Testis (tissue), 3 donors: Measurements from ENCODE around the gene SRSF6. TPM values are rescaled to one million over a fixed set of nuclear protein-coding genes. Genes with fewer than 3 reads are reported as not detected.
"Not testable (repeated sequence)": the region's sequence is repeated elsewhere in the genome, so short reads cannot be mapped to it uniquely, and the experiment has no call there.

Source experiments
- DNase-seq: peaks from one replicate; pipeline ENCODE4 v3.0.0-alpha.2; 2019
- H3K27ac ChIP-seq, 2 donors: fragments of 200-600 bp; sonication (generic); one replicate each; pipeline ENCODE4 v1.5.1; 2019
- H3K27me3 ChIP-seq: fragments of 200-600 bp; sonication (generic); one replicate; pipeline ENCODE4 v1.5.1; 2019
- H3K36me3 ChIP-seq: fragments of 200-600 bp; sonication (generic); one replicate; pipeline ENCODE4 v1.5.1; 2017; ENCODE audit warnings: low read depth; ENCODE audit errors: missing control alignments
- H3K4me1 ChIP-seq: fragments of 200-600 bp; sonication (generic); one replicate; pipeline ENCODE4 v1.5.1; 2019
- H3K4me3 ChIP-seq, 2 donors: fragments of 200-600 bp; sonication (generic); one replicate each; pipeline ENCODE4 v1.5.1; 2017 to 2019
- H3K9me3 ChIP-seq: fragments of 200-600 bp; sonication (generic); one replicate; pipeline ENCODE4 v1.5.1; 2017
- CTCF ChIP-seq, 3 experiments: fragments of 450-650 bp in 2 of 3; fragments of 200-600 bp in 1 of 3; sonication (generic) in 1 of 3; IDR thresholded peaks; one replicate each; pipeline ENCODE4 v1.5.1; 2016 to 2019; ENCODE audit warnings: antibody characterized with exemption in 3 of 3, mild to moderate bottlenecking in 2 of 3, moderate library complexity in 1 of 3
- POLR2A ChIP-seq: fragments of 450-650 bp; IDR thresholded peaks from one replicate; pipeline ENCODE4 v1.6.1; 2017; ENCODE audit warnings: antibody characterized with exemption, mild to moderate bottlenecking, moderate library complexity
- WGBS, 2 donors: methylation state at CpG; one replicate each; pipeline ENCODE4 v1.1.5; 2018; 5-methylcytosine and 5-hydroxymethylcytosine counted together
- intact Hi-C: fragments of 100-400 bp; cut with DNase I; formaldehyde crosslinking; loops from one replicate; pipeline ENCODE4 v1.15.1; 2023; ENCODE audit warnings: low total_unique reads
- polyA plus RNA-seq: library from polyadenylated mRNA; stranded (reverse); fragments of 350-450 nt; fragmentation: Illumina TruSeq; extraction: RNeasy Lipid Tissue Mini Kit (QIAGEN cat#74804); gene quantifications from one replicate; pipeline ENCODE4 v1.2.3, GENCODE V29; 2014; ENCODE audit warnings: low read depth, low replicate concordance; ENCODE audit not compliant: insufficient read depth
- total RNA-seq, 2 donors: library from RNA; depleted of rRNA; stranded (reverse); fragments of >200 nt; gene quantifications; one replicate each; pipeline ENCODE4 v1.2.3, GENCODE V29; 2016

SRSF6 gene
- total and polyA plus RNA-seq, 3 donors from 2014 or later, result 90.4 to 127 (median 100.0) TPM

DNA sequence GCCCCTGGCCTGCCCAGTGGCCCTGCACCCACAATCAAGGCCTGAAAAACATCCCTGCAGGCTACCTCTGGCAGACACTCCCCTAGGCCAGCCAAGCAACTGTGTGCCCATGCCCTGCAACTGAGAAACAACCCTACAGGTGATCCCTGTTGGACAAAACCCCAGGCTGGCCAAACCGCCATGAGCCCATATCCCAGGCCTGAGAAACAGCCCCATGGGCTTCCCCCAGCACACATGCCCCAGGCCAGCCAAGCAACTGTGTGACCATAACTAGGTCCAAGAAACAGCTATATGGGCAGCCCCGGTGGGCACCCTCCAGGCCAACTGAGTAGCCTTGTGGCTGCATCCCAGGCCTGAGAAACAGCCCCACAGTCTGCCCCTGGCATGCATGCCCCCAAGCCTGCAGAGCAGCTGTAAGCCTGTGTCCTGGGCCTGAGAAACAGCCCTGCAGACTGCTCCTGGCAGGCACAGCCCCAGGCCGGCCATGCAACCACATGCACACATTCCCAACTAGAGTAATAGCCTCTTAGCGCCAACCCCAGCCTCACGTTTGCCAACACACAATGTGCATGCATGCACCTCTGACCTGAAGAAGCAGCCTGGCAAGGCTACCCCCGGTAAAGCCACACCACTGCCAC, 41.0 kb upstream of the SRSF6 start:
- intact Hi-C loops, result no loop called here
- Histone ChIP-seq H3K4me1 (no peaks in the 10 kb centered on the region), H3K4me3 (no peak overlapping the region), H3K36me3 (no peaks in the 10 kb centered on the region), H3K27me3 (no peaks in the 10 kb centered on the region), H3K9me3 (no peaks in the 10 kb centered on the region), H3K27ac (no peak overlapping the region)
- no peak for TF ChIP-seq CTCF (IDR thresholded peaks at IDR 0.05)
- no peak for TF ChIP-seq POLR2A
- DNase-seq, result no peak
- WGBS, 2 donors, result 95 to 97% methylated on average over 4 to 6 of the region's 6 CpGs

DNA sequence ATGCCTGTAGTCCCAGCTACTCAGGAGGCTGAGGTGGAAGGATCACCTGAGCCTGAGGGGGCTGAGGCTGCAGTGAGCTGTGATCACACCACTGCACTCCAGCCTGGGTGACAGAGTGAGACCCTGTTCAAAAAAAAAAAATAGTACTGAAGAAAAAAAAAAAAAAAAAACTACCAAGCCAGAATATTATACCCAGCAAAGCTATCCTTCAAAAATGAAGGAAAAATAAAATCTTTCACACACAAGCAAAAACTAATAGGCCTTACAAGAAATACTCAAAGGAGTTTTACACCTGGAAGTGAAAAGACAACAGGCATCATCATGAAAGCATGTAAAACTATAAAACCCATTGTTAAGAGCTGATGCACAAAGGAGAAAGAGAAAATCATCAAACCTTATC, 37.5 kb upstream of the SRSF6 start:
- H3K36me3 ChIP-seq, result no peaks in the 10 kb centered on the region
- no peaks in the 10 kb centered on the region for H3K4me1 ChIP-seq
- no peaks in the 10 kb centered on the region for H3K9me3 ChIP-seq
- H3K4me3 ChIP-seq, result no peak overlapping the region
- no peak for DNase-seq
- TF ChIP-seq POLR2A, result no peak
- no peak for TF ChIP-seq CTCF (IDR thresholded peaks at IDR 0.05)
- no peak overlapping the region for H3K27ac ChIP-seq
- intact Hi-C loops, result no loop called here
- H3K27me3 ChIP-seq, result no peaks in the 10 kb centered on the region

- DNase-seq, H3K4me1 ChIP-seq, H3K27ac ChIP-seq, H3K4me3 ChIP-seq, H3K27me3 ChIP-seq, H3K9me3 ChIP-seq, intact Hi-C loops, H3K36me3 ChIP-seq: not testable (repeated sequence)
- 83 to 93% methylated on average over 7 of the region's 7 CpGs for WGBS, 2 donors
These were observed 36.8 kb upstream of the SRSF6 start for GRCh38 chr20:43420913-43421312.

- no peaks in the 10 kb centered on the region for H3K27me3 ChIP-seq
- H3K4me1 ChIP-seq, result no peaks in the 10 kb centered on the region
- 81 to 86% methylated on average over 5 of the region's 5 CpGs for WGBS, 2 donors
- no peaks in the 10 kb centered on the region for H3K9me3 ChIP-seq
- intact Hi-C loops, result no loop called here
- TF ChIP-seq POLR2A, result no peak
- TF ChIP-seq CTCF (IDR thresholded peaks at IDR 0.05), result no peak
- no peak for DNase-seq
- H3K36me3 ChIP-seq, result no peaks in the 10 kb centered on the region
- no peak overlapping the region for H3K27ac ChIP-seq
- no peak overlapping the region for H3K4me3 ChIP-seq
These were observed 31.5 kb upstream of the SRSF6 start for GRCh38 chr20:43426172-43426571.

DNA sequence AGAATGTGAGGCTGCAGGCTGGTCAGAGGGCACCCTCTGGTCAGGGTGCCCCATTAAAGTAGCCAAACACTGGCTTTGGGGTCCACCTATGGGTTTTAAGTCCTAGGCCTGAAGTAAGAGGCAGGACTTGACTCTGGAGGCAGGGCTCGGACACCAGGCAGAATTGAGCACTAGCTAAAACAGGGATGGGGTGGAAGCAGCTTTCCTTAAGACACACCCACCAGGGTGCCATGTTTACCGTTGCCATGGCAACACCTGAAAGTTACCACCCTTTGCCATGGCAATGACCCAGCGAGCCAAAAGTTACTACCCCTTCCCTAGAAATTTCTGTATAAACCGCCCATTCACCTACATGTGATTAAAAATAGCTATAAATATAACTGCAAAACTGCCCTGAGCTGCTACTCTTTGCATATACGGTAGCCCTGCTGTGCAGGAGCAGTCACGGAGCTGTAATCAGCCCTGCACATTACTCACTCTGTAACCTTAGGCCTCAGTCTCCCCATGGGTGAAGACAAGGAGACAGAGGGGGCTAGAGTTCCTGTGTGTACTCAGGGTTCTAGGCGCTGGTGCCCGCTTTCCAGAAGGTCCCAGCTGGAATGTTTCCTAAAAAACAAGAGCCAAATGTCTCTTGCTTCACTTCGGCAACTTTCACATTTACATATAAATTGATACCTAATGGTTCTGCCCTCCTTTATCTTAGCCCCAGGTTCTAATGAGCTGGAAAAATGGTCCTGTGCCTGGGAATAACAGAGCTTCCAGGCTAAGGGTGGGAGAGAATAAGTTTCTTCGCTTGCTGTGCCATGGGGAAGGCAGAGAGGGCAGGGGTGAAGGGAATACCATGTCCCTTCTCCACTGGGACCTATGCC, 27.2 kb upstream of the SRSF6 start:
- no peaks in the 10 kb centered on the region for H3K27me3 ChIP-seq
- no peaks in the 10 kb centered on the region for H3K36me3 ChIP-seq
- H3K4me1 ChIP-seq, result no peaks in the 10 kb centered on the region
- 56 to 61% methylated on average over 10 of the region's 10 CpGs for WGBS, 2 donors
- H3K9me3 ChIP-seq, result no peaks in the 10 kb centered on the region
- H3K4me3 ChIP-seq, result no peak overlapping the region
- no peak for TF ChIP-seq POLR2A
- TF ChIP-seq CTCF (IDR thresholded peaks at IDR 0.05), result no peak
- no peak overlapping the region for H3K27ac ChIP-seq
- intact Hi-C loops, result no loop called here
- no peak for DNase-seq
